SK-N-SH (cell line): ENCODE measurements around the gene CDK10.

Experiments used
- CTCF ChIP-seq: fragments of 200-600 bp; sonication (generic); IDR thresholded peaks from 2 replicates; pipeline ENCODE4 v1.6.1; 2017; ENCODE audit warnings: antibody characterized with exemption, mild to moderate bottlenecking, moderate library complexity
- MAX ChIP-seq: IDR thresholded peaks from 2 replicates; pipeline ENCODE4 v1.4.0; 2012; ENCODE audit warnings: low read depth
- POLR2AphosphoS5 ChIP-seq: IDR thresholded peaks from 2 replicates; pipeline ENCODE4 v1.6.1; 2012; ENCODE audit warnings: low read depth, low read length
- REST ChIP-seq: IDR thresholded peaks from 2 replicates; pipeline ENCODE4 v1.6.1; 2012; ENCODE audit warnings: mild to moderate bottlenecking, low read depth, low read length, moderate library complexity
- RFX5 ChIP-seq: IDR thresholded peaks from 2 replicates; pipeline ENCODE4 v1.6.1; 2012; ENCODE audit warnings: mild to moderate bottlenecking, improper control_type of control experiment, low read length
- TAF1 ChIP-seq: IDR thresholded peaks from 2 replicates; pipeline ENCODE4 v1.6.1; 2012; ENCODE audit warnings: low read depth, mild to moderate bottlenecking, low read length, moderate library complexity, borderline replicate concordance
- USF1 ChIP-seq: IDR thresholded peaks from 2 replicates; pipeline ENCODE4 v1.4.0; 2012; ENCODE audit warnings: low read depth, borderline replicate concordance
- USF2 ChIP-seq: fragments of 150-350 bp; IDR thresholded peaks from 2 replicates; pipeline ENCODE4 v1.6.1; 2017; ENCODE audit warnings: antibody characterized with exemption, low read length, low read depth, borderline replicate concordance

GRCh38 chr16:89689142-89689541 is 2.7 kb downstream of the CDK10 start:
- TF ChIP-seq CTCF (no peak), USF2 (no peak), USF1 (no peak), REST (no peak), RFX5 (no peak), MAX (no peak), POLR2AphosphoS5 (no peak), TAF1 (no peak)
